Dermis blood vessel endothelial cell (primary cell): Measurements from ENCODE around the gene DNAJC10. TPM values are rescaled to one million over a fixed set of nuclear protein-coding genes. Genes with fewer than 3 reads are reported as not detected.
"Not testable (repeated sequence)": the region's sequence is repeated elsewhere in the genome, so short reads cannot be mapped to it uniquely, and the experiment has no call there.

Experiments
- DNase-seq: peaks from one replicate; pipeline ENCODE4 v3.0.0; 2010
- total RNA-seq: library from RNA; depleted of rRNA; stranded (reverse); fragments of >200 nt; gene quantifications from 2 replicates; pipeline ENCODE4 v1.2.3, GENCODE V29; 2014

The DNAJC10 gene
- total RNA-seq: 132 and 177 TPM in 2 replicates

- peak; percentile 95 for DNase-seq
Measured at GRCh38 chr2:182715892-182716649, at the start of gene DNAJC10. DNAJC10 (plus strand) TSS chr2:182716257; CDS start chr2:182718087, 1,830 bp downstream.

GRCh38 chr2:182666674-182667314 lies 49.3 kb upstream of the DNAJC10 start:
- DNase-seq: peak; percentile 55

GRCh38 chr2:182667315-182667695 lies 48.8 kb upstream of the DNAJC10 start:
- no peak for DNase-seq

GRCh38 chr2:182668671-182669070 lies 47.4 kb upstream of the DNAJC10 start:
- peak; percentile 73 for DNase-seq

- peak; percentile 46 for DNase-seq
Measured at GRCh38 chr2:182672466-182673165, 43.4 kb upstream of the DNAJC10 start.

- DNase-seq: no peak
Measured at GRCh38 chr2:182680837-182681236, 35.2 kb upstream of the DNAJC10 start.

GRCh38 chr2:182682210-182682609 lies 33.8 kb upstream of the DNAJC10 start:
- DNase-seq: no peak

GRCh38 chr2:182685559-182685958 lies 30.5 kb upstream of the DNAJC10 start:
- no peak for DNase-seq

- DNase-seq: not testable (repeated sequence)
Measured at GRCh38 chr2:182686763-182687162, 29.3 kb upstream of the DNAJC10 start.

GRCh38 chr2:182694189-182694588 lies 21.9 kb upstream of the DNAJC10 start:
- DNase-seq: no peak

GRCh38 chr2:182695776-182696175 lies 20.3 kb upstream of the DNAJC10 start:
- no peak for DNase-seq

GRCh38 chr2:182698671-182699070 lies 17.4 kb upstream of the DNAJC10 start:
- no peak for DNase-seq

- DNase-seq: no peak
Measured at GRCh38 chr2:182705761-182706160, 10.3 kb upstream of the DNAJC10 start.

- DNase-seq: no peak
Measured at GRCh38 chr2:182706751-182707150, 9.3 kb upstream of the DNAJC10 start.

GRCh38 chr2:182713601-182714000 lies 2.5 kb upstream of the DNAJC10 start:
- peak; percentile 29 for DNase-seq

- peak; percentile 48 for DNase-seq
Measured at GRCh38 chr2:182715121-182715891, 751 bp upstream of the DNAJC10 start.

- no peak for DNase-seq
Measured at GRCh38 chr2:182716650-182716979, 558 bp downstream of the DNAJC10 start.

GRCh38 chr2:182717416-182717815 lies 1.4 kb downstream of the DNAJC10 start:
- DNase-seq: peak; percentile 51

- no peak for DNase-seq
Measured at GRCh38 chr2:182717816-182718215, 1.8 kb downstream of the DNAJC10 start.

- no peak for DNase-seq
Measured at GRCh38 chr2:182718459-182718858, 2.4 kb downstream of the DNAJC10 start.

- not testable (repeated sequence) for DNase-seq
Measured at GRCh38 chr2:182719116-182719515, 3.1 kb downstream of the DNAJC10 start.

- no peak for DNase-seq
Measured at GRCh38 chr2:182724656-182725055, 8.6 kb downstream of the DNAJC10 start.

- no peak for DNase-seq
Measured at GRCh38 chr2:182726473-182726872, 10.4 kb downstream of the DNAJC10 start.
